Suprapubic skin (tissue), 4 donors: Measurements from ENCODE around the gene SLC16A2.

ENCODE experiments used
- CTCF ChIP-seq, 2 donors: fragments of 200-600 bp in 1 of 2; fragments of 450-650 bp in 1 of 2; sonication (generic) in 1 of 2; IDR thresholded peaks; one replicate each; pipeline ENCODE4 v1.5.1; 2016 to 2019; ENCODE audit warnings: antibody characterized with exemption in 2 of 2, mild to moderate bottlenecking in 1 of 2, moderate library complexity in 1 of 2
- EP300 ChIP-seq: sonication (generic); formaldehyde crosslinking; IDR thresholded peaks from one replicate; pipeline ENCODE4 v1.6.1; 2017; ENCODE audit warnings: antibody characterized with exemption
- POLR2A ChIP-seq, 2 donors: fragments of 450-650 bp; IDR thresholded peaks; one replicate each; pipeline ENCODE4 v1.6.1; 2017; ENCODE audit warnings: antibody characterized with exemption in 2 of 2, mild to moderate bottlenecking in 2 of 2, moderate library complexity in 2 of 2
- POLR2AphosphoS5 ChIP-seq, 3 donors: sonication (generic); formaldehyde crosslinking; IDR thresholded peaks; one replicate each; pipeline ENCODE4 v1.6.1; 2017; ENCODE audit warnings: antibody characterized with exemption in 3 of 3

DNA sequence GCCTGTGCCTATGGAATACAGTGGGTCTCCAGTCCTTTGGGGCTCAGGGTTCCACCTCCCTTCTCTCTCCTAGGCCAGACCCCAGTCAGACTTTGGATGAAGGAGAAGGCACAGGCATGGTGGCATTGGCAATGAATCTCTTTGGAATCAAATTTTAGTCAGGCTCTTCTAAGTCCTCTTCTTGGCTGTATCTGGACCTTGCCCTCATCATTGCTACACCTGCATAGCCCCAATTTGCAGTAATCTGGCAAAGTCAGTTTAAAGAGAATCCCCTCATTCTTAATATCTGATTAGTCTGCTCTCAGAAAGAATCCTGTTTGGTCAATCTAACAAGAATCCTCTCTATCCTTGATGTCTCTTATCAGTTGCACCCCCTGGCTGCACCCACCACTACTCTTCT is 77.6 kb downstream of the SLC16A2 start:
- TF ChIP-seq CTCF (IDR thresholded peaks at IDR 0.05) (no peak), EP300 (no peak), POLR2A (IDR thresholded peaks at IDR 0.05) (no peak), POLR2AphosphoS5 (IDR thresholded peaks at IDR 0.05) (no peak)
